Measurements from ENCODE around the gene OR2W3.

The OR2W3 gene

DNA sequence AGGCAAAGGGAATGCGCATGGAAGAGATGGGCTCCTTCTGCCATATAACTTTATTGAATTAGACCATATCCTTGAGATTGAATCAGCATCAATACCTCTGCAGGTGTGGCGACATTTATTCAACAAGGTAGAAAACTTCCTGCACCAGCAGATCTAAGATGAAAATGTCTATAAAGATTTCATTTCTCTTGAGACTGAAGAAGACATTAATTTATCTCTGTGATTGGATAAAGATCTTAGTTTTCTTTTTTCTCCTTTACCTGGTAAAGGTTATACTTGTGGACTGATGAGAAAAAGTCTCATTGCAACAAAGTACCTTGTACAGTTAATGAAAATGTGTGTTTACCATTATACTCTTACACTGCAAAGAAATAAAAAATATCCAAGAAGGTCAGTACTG, 24.6 kb downstream of the OR2W3 start, which contains the start of gene OR2T8:
Gene OR2T8, plus strand, starts transcription at position 301 of the 400 bp plus-strand sequence. CDS start 766 bp downstream, outside the sequence.
- no peak for DNase-seq (ENCODE audit: low read depth)

DNA sequence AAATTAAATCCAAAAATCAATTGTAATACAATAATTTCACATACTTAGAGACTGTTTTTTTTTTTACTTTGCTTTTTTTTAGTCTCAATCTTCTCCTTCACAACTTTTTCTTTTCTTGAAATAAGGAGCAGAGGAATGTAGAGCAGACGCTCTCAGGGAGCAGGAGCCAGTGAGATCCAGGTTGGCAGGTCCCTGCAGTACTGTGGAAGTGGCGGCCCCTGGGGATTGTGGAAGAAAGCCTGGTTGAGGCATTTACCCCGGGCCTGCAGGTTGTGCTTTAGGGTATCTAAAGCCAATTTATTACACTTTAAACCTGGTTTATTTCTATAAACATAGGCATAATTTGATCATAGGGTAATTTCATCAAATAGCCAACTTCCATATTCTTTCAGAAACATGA, 28.6 kb downstream of the OR2W3 start:
- no peak for DNase-seq (ENCODE audit: low read depth)

DNA sequence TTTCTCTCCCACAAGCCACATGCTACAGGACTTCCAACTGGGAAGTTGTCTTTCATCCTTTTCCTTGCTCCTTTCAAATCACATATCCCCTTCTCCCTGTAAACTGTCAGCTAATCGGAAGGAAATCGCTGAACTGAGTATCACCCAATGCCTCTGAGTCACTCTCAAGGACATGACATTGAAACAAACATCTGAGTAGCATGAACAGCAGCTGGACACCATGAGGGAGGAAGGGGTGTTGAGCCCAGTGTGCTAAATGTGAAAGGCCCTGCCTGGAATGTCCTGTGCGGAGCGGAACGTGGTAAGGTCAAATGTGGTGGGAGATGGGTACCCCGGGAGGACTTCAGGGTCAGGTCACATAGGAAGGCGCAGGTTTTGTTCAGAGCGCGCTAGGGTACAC, 29.5 kb downstream of the OR2W3 start, which contains the start of gene OR2AJ1:
Gene OR2AJ1, plus strand, starts transcription at position 22 of the 400 bp plus-strand sequence. CDS start 8,880 bp downstream, outside the sequence.
- no peak for DNase-seq (ENCODE audit: low read depth)

DNA sequence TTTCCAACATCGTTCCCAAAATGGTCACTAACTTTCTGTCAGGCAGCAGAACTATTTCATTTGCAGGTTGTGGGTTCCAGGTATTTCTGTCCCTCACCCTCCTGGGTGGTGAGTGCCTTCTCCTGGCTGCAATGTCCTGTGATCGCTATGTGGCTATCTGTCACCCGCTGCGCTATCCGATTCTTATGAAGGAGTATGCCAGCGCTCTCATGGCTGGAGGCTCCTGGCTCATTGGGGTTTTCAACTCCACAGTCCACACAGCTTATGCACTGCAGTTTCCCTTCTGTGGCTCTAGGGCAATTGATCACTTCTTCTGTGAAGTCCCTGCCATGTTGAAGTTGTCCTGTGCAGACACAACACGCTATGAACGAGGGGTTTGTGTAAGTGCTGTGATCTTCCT, 38.6 kb downstream of the OR2W3 start:
- no peak for DNase-seq (ENCODE audit: low read depth)

DNA sequence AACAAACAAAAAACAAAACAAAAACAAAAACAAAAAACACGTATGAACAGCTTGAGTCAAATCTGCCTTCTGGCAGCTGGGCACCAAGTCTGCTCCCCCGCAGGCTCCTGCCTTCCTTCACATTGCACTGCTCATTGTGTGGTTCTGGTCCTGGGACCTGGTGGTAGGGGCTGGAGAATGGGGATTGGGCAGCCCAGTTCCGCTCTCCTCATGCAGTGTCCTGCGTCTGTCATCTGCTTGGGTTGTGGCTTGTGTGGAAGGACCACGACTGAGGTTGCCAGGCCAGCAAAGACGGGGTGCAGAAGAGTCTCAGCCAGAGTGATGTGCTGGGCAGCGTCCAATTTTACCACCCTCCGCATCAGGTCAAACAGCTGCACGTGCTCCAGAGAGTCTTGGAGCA, 40.4 kb downstream of the OR2W3 start:
- DNase-seq (ENCODE audit: low read depth): no peak

DNA sequence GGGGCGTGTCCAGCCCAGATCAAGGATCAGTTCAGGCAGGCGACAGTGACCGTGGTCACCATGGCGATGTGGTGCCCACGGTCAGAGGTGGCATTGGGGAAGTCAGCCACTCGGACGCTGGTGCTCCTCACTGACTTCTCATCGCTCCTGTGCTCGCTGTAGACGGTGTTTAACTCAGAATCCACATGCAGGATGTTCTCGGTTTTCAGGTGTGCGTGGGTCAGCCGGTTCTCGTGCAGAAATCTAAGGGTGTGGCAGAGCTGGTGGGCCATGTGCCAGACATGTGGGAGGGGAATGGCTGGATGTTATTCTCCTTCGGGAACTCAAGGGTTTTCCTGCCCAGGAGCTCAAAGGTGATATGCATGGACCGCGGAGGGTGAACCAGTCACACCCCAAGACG, 41.0 kb downstream of the OR2W3 start:
- DNase-seq (ENCODE audit: low read depth): no peak

DNA sequence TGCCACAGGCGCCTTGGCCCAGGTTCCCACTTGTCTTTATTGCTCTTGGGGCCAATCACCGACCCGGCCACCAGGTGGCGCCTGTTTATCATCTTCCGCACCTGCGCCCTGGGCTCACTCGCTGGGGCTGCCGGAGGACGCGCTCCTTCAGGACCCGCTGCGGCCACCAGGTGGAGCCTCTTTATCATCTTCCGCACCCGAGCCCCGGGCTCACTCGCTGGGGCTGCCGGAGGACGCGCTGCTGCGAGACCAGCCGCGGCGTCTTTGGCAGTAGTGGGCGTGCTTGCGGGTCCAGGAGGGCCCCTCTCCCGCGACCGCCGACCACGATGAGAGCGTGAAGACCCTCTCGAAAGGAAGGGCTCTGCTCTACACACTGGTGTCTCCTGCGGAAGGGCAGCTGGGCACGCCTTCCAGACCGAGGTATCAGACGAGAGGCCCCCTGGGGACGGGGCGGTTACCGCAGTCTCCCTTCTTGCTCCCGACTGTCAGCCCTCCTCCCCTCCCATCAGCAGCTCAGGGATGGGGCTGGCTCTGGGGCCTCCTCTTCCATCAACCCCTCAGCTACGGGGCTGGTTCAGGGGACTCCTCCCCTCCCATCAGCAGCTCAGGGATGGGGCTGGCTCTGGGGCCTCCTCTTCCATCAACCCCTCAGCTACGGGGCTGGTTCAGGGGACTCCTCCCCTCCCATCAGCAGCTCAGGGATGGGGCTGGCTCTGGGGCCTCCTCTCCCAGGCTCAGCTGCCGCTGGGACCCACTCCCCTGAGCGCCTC, 41.8 kb downstream of the OR2W3 start:
- peak; percentile 70 for DNase-seq (ENCODE audit: low read depth)

DNA sequence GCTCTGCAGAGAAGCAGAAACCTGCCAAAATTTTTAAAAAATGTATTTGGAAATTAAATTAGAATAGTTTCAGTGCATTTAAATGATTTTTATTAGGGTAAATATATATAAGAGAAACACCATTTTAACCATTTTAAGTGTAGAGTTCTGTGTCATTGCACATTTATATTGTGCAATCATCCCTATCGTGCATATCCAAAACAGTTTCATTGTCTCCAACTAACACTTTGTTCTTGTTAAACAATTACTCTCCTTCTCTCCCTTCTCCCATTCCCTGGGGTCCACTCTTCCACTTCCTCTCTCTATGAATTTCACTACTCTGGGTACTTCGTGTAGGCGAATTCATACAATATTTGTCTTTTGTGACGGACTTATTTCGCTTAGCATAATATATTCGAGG, 47.2 kb downstream of the OR2W3 start:
- no peak for DNase-seq (ENCODE audit: low read depth)

All from activated T-helper 1 cell treated with Interleukin-2 at 50 U/mL for 16 hours (primary cell).